ENCODE measurements around the gene SPATA3.

SPATA3 gene

DNA sequence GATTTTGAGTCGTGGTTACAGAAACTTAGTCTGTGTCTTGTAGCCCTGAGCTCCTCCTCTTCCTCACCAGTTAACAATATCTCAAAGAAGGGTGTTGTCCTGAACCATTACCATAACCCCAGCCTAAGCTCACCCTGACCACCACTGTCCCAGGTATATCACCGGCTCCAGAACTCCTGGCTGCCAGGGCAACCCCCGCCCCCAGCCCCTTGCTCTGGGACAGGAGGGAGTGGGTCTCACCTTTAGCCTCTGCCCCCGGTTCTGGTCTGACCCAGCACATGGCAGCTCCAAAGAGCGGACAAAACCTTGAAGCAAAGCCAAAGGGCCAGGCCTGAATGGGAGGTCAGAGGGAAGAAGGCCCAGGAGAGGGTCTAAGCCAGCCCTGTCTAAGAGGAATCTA is 55.2 kb downstream of the SPATA3 start:
- DNase-seq, result no peak

DNA sequence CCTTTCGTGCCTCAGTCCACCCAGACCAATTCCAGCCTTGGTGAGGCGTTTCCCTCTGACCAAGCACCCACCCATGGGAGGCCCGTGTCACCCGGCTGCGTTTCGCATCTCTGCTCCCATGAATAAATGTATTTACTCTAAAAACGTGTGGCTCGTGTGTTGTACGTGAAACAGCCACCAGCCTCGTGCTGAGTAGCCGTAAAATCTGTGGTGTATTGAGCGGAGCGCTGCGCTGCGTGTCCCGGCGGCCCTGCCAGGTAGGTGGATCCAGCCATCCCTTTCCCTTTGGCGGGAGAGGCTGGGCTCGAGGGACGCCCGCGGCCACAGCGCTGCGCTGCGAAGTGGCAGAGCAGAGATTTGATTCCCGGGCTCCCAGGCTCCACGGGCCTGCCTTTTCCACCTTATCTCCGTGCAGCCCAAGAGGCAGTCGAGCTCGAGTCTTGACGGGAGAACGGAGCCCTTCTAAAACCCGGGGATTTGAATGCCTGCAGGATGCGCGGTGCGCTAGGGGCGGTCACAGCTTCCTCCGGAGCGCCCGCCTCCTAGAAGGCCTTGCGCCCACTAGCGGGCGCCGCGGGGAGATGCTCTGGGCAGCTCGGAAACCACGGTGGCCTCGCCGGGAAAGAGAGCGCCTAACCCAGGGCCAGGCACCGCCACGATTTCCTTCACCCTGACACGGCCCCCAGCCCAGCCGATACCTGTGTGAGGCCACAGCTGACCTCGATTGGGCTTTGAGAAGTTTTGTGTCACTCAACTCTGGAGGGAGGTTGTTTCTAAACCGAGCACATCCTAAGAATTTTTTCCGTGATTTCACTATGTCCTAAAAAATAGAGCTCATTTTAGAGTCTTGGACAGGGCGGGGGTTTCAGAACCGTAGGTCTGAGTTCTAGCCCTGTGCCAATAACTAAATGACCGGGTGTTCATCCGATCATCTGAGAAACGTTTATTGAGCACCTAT is 56.9 kb downstream of the SPATA3 start:
- peak; percentile 64 to 83 for DNase-seq

DNA sequence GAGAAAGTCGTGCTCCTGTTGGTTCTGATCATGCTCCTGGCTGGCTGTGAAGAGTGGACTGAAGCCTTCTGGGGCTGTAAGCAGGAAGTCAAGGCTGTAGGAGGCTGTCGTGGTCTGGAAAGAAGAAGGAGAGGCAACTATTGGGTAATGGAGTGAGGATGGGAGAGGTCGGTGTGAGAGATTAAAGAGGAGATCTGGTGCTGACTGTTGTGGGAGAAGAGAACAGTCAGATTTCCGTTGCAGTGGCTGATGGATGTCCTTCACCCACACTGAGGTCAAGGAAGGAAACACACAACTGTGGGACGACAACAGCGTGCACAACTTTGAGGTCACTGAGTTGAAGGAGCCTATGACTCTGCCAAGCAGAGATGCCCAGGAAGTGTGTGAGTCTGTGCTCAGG is 57.9 kb downstream of the SPATA3 start:
- peak; percentile 7 to 18 for DNase-seq

DNA sequence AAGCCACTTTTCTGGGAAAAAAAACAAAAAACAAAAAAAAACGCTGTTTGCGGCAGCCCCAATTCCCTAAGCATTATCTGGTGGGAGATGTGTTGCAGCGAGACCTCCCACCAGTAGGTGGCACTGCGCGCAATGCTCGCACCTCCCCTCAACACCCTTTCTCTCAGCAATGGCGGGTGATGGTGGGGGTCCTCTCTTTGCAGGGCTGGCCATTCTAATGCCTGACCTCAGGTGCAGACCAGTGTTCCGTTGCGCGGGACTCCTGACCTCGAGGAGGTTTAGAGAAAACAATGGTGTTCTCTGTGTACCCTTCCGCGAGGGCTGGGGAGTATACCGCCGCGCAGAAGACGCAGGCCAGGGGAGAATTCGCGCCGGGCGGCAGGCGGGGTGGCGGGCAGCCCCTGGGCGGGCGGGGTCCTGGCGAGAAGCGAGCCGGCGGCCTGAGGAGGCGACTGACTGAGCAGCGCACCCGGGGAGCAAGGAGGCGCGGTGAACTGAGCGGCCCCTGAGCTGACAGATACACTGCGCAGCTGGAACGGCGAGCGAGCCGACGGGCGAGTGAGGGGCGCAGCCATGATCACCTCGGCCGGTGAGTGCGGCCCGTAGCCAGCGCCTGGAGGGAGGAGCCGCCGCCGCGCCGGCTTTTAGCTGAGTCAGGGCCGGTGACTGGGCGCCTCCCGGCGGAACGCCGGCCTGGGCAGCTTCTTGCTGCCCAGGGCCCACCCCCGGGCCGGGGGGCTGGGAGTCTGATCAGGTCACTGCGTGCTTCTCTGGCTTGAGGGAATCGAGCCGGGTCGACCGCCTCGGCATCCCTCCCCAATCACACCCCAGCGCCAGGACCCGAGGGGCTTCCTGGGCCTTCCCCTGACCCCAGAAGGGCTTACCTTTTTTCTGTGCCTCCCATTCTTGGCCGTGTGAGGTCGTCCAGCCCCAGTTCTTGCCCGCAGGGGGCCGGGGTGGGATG is 60.8 kb downstream of the SPATA3 start, which contains the start of gene PSMD1:
PSMD1 (plus strand) TSS at position 415 of the 964 bp plus-strand sequence; CDS start at position 574, 159 bp downstream.
- DNase-seq, result peak; percentile 84 to 98

DNA sequence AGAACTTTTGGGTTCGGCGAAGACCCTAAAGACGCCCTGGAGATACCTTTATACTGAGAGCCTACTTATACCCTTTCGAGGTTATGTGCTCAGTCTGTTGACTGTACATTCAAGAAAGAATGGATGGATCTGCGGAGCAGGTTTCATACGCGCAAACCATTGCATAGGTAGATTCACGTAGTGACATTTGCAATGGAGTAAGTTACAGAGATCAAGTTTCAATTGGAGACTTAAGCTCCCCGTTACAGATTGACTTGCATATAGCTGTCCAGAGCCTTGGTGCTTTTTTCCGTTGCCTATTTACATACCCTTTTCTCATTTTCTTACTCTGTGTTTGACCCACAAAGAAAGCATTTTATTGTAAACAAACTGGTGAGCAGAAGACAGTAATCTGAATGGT is 61.7 kb downstream of the SPATA3 start:
- DNase-seq, result no peak
